GM10266 (cell line): Measurements from ENCODE around the gene HCN2.

Source experiments
- DNase-seq: peaks from one replicate; pipeline ENCODE4 v3.0.0; 2012; ENCODE audit errors: extremely low spot score
- TF ChIP-seq, protein P1 (sequence below): IDR thresholded peaks from 2 replicates; pipeline ENCODE4 v1.5.1; 2012; ENCODE audit warnings: mild to moderate bottlenecking, low read depth; ENCODE audit not compliant: control insufficient read depth, insufficient read depth; ENCODE audit errors: missing control alignments

The HCN2 gene

GRCh38 chr19:648904-649801 is 59.5 kb downstream of the HCN2 start:
- DNase-seq, result peak; percentile 30
- TF ChIP-seq, protein P1, sequence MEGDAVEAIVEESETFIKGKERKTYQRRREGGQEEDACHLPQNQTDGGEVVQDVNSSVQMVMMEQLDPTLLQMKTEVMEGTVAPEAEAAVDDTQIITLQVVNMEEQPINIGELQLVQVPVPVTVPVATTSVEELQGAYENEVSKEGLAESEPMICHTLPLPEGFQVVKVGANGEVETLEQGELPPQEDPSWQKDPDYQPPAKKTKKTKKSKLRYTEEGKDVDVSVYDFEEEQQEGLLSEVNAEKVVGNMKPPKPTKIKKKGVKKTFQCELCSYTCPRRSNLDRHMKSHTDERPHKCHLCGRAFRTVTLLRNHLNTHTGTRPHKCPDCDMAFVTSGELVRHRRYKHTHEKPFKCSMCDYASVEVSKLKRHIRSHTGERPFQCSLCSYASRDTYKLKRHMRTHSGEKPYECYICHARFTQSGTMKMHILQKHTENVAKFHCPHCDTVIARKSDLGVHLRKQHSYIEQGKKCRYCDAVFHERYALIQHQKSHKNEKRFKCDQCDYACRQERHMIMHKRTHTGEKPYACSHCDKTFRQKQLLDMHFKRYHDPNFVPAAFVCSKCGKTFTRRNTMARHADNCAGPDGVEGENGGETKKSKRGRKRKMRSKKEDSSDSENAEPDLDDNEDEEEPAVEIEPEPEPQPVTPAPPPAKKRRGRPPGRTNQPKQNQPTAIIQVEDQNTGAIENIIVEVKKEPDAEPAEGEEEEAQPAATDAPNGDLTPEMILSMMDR, result no peak

DNA sequence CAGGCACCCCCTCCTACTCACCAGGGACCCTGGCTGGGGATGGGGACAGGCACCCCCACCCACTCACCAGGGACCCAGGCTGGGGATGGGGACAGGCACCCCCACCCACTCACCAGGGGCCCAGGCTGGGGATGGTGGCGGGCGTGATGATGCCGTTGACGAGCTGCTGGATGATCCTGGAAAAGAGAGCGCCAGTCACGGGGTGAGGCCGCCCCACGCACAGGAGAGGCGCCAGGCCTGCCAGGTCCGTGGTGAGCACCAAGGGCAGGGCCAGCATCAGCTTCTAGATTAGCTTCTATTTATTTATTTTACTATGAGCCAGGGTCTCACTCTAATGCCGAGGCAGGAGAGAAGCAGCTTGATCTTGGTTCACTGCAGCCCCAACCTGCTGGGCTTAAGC is 60.4 kb downstream of the HCN2 start:
- TF ChIP-seq, protein P1, result no peak

GRCh38 chr19:651114-651818 is 61.6 kb downstream of the HCN2 start:
- peak; percentile 29 for DNase-seq
- TF ChIP-seq, protein P1, result no peak

More for the DNA sequence above, 60.4 kb downstream of the HCN2 start:
- no peak for DNase-seq

DNA sequence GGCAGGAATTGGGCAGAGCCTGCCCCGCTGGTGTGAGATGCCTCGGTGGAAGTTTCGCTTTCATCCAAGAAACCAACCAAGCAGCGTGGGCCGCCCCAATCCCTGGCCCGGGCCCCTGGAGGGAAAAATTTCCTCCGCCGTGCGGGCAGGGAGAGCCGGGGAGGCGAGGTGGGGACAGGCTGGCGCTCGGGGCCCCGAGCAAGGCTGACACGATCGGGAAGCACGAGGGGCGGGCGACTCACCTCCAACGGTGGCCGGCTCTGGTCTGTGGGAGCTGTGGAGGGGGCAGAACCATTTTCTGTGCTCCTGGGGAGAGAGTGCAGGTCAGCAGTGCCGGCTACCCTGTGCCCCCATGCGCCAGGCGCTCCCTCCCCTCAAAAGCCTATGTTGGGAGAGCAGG is 62.3 kb downstream of the HCN2 start:
- TF ChIP-seq, protein P1, result no peak
- DNase-seq, result no peak

DNA sequence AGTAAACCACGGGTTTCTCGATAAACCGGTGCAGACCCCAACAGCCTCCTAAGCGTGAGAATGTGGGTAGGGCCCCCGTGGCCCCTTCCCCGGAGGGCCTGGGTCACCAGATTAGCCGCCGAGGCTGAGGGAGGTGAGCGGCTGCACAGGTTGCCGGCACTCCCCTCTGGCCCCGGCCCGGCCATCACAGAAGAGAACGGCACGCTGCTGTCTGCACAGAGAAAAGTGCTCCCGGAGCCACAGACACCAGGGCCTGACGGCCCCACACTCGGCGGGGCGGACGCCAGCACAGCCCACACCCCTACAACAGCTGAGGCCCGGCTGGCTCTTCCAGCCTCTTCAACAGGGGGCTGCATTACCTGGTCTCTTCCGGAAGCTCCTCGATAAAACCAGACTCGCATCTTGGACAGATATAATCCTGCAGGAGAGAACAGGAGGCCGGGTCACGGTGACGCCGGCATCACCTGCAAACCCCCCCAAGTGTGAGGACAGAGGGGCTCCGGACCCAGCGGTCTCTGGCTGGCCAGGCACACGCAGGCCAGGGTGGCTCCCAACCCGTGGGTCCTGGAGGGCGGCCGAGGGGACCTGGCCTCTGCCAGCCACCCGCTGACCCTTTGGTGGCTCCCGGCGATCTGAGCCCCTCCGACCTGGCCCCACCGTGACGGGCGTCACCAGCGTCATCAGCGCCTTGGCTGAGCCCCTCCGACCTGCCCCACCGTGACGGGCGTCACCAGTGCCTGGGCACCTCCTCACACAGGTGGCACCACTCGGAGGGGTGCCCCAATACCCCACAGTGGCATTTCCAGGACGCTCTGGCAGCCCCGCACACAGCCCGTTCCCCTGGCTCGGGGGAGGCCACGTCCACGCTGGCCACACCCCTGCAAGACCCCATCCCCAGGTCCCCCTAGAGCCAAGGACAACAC is 63.0 kb downstream of the HCN2 start:
- TF ChIP-seq, protein P1, result no peak

DNA sequence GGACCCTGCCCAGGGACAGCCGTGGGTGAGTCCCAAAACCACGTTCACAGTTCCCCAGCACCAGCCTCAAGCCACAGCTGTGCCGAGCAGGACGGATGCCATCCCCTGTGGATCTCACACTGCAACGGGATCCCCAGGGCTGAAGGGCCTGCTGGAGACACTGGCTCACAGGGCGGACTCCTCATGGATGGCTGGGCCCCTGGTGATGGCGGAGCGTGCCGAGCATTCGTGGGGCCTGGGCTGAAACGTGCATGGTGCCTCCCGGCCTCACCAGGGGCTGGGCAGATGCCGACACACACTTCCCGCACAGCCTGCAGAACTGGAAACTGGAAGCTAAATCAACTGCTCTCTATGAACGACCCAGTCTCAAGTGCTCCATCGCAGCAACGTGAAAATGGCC is 63.7 kb downstream of the HCN2 start:
- TF ChIP-seq, protein P1, result no peak
- DNase-seq, result no peak

More for the DNA sequence above, 63.0 kb downstream of the HCN2 start:
- DNase-seq, result no peak
